Esophagus squamous epithelium (tissue), 4 donors: Measurements from ENCODE around the gene AP2A2.

Source experiments
- CTCF ChIP-seq, 6 experiments: fragments of 450-650 bp in 4 of 6; fragments of 200-600 bp in 2 of 6; sonication (generic) in 2 of 6; IDR thresholded peaks; one replicate each; pipeline ENCODE4 v1.5.1; 2016 to 2019; ENCODE audit warnings: antibody characterized with exemption in 6 of 6, mild to moderate bottlenecking in 4 of 6, moderate library complexity in 4 of 6
- POLR2A ChIP-seq, 4 donors: fragments of 450-650 bp; IDR thresholded peaks; one replicate each; pipeline ENCODE4 v1.6.1; 2017; ENCODE audit warnings: antibody characterized with exemption in 4 of 4, mild to moderate bottlenecking in 4 of 4, moderate library complexity in 3 of 4

GRCh38 chr11:1026163-1026450, 100.4 kb downstream of the AP2A2 start:
- TF ChIP-seq CTCF (IDR thresholded peaks at IDR 0.05) = no peak
- TF ChIP-seq POLR2A (IDR thresholded peaks at IDR 0.05) = no peak
